Endothelial cell of umbilical vein (primary cell): ENCODE results near the gene FAM118A. TPM values are rescaled to one million over a fixed set of nuclear protein-coding genes. Genes with fewer than 3 reads are reported as not detected.

Experiments
- BruUV-seq: library from RNA; stranded (reverse); fragments of 400-500 nt; replicated peaks from 2 replicates; lab custom pipeline; 2021; lab: Mats Ljungman, UMichigan
- CTCF ChIA-PET: fragments of 300-600, 350-600 bp; sonication (Branson Sonifier 250); formaldehyde crosslinking; loops from one replicate; lab custom pipeline; 2021; ENCODE audit warnings: antibody characterized with exemption, inconsistent platforms; lab: Charles Lee
- POLR2A ChIA-PET: fragments of 300-600, 350-600 bp; sonication (Branson Sonifier 250); formaldehyde crosslinking; loops from one replicate; lab custom pipeline; 2021; ENCODE audit warnings: antibody characterized with exemption, inconsistent platforms; lab: Charles Lee
- DNase-seq: peaks from one replicate; pipeline ENCODE4 v3.0.0-alpha.2; 2011; ENCODE audit warnings: low read depth, low spot score
- FAIRE-seq: peaks from 2 replicates; lab custom pipeline; 2011; peaks lifted over from hg19 to GRCh38; lab: Jason Lieb, UNC
- H2AFZ ChIP-seq: 2 replicates; pipeline ENCODE4 v1.6.0; 2012; ENCODE audit warnings: low read depth, low read length, control low read depth, inconsistent platforms
- H3K27ac ChIP-seq: 2 replicates; pipeline ENCODE4 v1.5.1; 2011; ENCODE audit warnings: low read depth, mild to moderate bottlenecking, control low read depth, low read length, moderate library complexity; ENCODE audit not compliant: insufficient read depth
- H3K27me3 ChIP-seq, 2 experiments: 2 replicates each; pipeline versions ENCODE4 v1.6.0 to v1.6.1; 2011; ENCODE audit warnings: low read length in 2 of 2, mixed read lengths in 1 of 2; ENCODE audit not compliant: control insufficient read depth in 2 of 2, insufficient read depth in 2 of 2
- H3K36me3 ChIP-seq, 2 experiments: 2 replicates in 1 of 2; 3 replicates in 1 of 2; pipeline ENCODE4 v1.5.1; 2011; ENCODE audit warnings: low read length in 2 of 2, mild to moderate bottlenecking in 1 of 2, moderate library complexity in 1 of 2; ENCODE audit not compliant: control insufficient read depth in 2 of 2, insufficient read depth in 2 of 2; ENCODE audit errors: extremely low read depth in 1 of 2
- H3K4me1 ChIP-seq: 3 replicates; pipeline ENCODE4 v1.5.1; 2011; ENCODE audit warnings: mild to moderate bottlenecking, low read length; ENCODE audit not compliant: control insufficient read depth, insufficient read depth; ENCODE audit errors: extremely low read depth
- H3K4me2 ChIP-seq: 2 replicates; pipeline ENCODE4 v1.6.1; 2011; ENCODE audit warnings: low read length, control low read depth, mixed read lengths; ENCODE audit not compliant: insufficient read depth
- H3K4me3 ChIP-seq, 3 experiments: fragments of 200-600 bp in 1 of 3; sonication (generic), shearing (Covaris generic) in 1 of 3; replicated peaks in 1 of 3; 2 replicates each; pipeline ENCODE4 v1.5.1; 2011 to 2016; ENCODE audit warnings: control low read depth in 3 of 3, low read length in 3 of 3, mild to moderate bottlenecking in 2 of 3, inconsistent platforms in 1 of 3, low read depth in 1 of 3, moderate library complexity in 1 of 3; ENCODE audit not compliant: insufficient read depth in 1 of 3
- H3K79me2 ChIP-seq: 2 replicates; pipeline ENCODE4 v1.6.0; 2012; ENCODE audit warnings: low read length, inconsistent platforms; ENCODE audit not compliant: control insufficient read depth, insufficient read depth
- H3K9ac ChIP-seq: replicated peaks from 2 replicates; pipeline ENCODE3; 2011; ENCODE audit warnings: low read length, control low read depth; ENCODE audit not compliant: insufficient read depth; ENCODE audit errors: extremely low read depth
- H3K9me1 ChIP-seq: replicated peaks from 3 replicates; pipeline ENCODE4 v1.6.0; 2011; ENCODE audit warnings: mild to moderate bottlenecking, low read length; ENCODE audit not compliant: control insufficient read depth, insufficient read depth; ENCODE audit errors: extremely low read depth
- H3K9me3 ChIP-seq: replicated peaks from 2 replicates; pipeline ENCODE4 v1.5.1; 2012; ENCODE audit warnings: low read length, inconsistent platforms; ENCODE audit not compliant: control insufficient read depth, insufficient read depth
- H4K20me1 ChIP-seq: replicated peaks from 2 replicates; pipeline ENCODE3; 2011; ENCODE audit warnings: mild to moderate bottlenecking, low read length; ENCODE audit not compliant: control insufficient read depth, insufficient read depth; ENCODE audit errors: extremely low read depth
- CTCF ChIP-seq, 2 donors: IDR thresholded peaks; 1 replicate in 1 of 2; 2 replicates in 1 of 2; pipeline ENCODE4 v1.5.1; 2011; ENCODE audit warnings: low read length in 2 of 2, mild to moderate bottlenecking in 2 of 2, moderate library complexity in 2 of 2, control low read depth in 1 of 2, inconsistent platforms in 1 of 2, low read depth in 1 of 2; ENCODE audit not compliant: insufficient read depth in 1 of 2; ENCODE audit errors: extremely low read depth in 1 of 2
- EZH2 ChIP-seq: IDR thresholded peaks from 2 replicates; pipeline ENCODE4 v1.6.1; 2012; ENCODE audit warnings: borderline replicate concordance, low read depth, mild to moderate bottlenecking, moderate library complexity, low read length, inconsistent platforms; ENCODE audit not compliant: severe bottlenecking
- FOS ChIP-seq: IDR thresholded peaks from 2 replicates; pipeline ENCODE4 v1.6.1; 2011; ENCODE audit warnings: mild to moderate bottlenecking, low read length, moderate library complexity, borderline replicate concordance; ENCODE audit not compliant: insufficient read depth
- GATA2 ChIP-seq: IDR thresholded peaks from 2 replicates; pipeline ENCODE4 v1.7.0; 2011; ENCODE audit warnings: low read depth, mild to moderate bottlenecking, moderate library complexity, mixed read lengths, low read length; ENCODE audit not compliant: insufficient read length, insufficient read depth
- JUN ChIP-seq: IDR thresholded peaks from 2 replicates; pipeline ENCODE4 v1.6.1; 2011; ENCODE audit warnings: borderline replicate concordance, low read depth; ENCODE audit not compliant: insufficient read length, insufficient read depth
- MYC ChIP-seq: IDR thresholded peaks from one replicate; pipeline ENCODE4 v1.6.1; 2011; ENCODE audit warnings: mild to moderate bottlenecking, low read depth, low read length
- POLR2A ChIP-seq: IDR thresholded peaks from 2 replicates; pipeline ENCODE4 v1.6.1; 2012; ENCODE audit warnings: low read depth, mild to moderate bottlenecking, control low read depth, low read length
- POLR2AphosphoS5 ChIP-seq: IDR thresholded peaks from 2 replicates; pipeline ENCODE4 v1.6.1; 2012; ENCODE audit warnings: low read depth, mild to moderate bottlenecking, control low read depth, low read length, moderate library complexity; ENCODE audit not compliant: insufficient read depth
- dilution Hi-C: fragments of 300-500 bp; cut with MboI; formaldehyde crosslinking; loops from one replicate; pipeline ENCODE4 v1.15.0; 2019; ENCODE audit warnings: low sequenced_read_pairs; ENCODE audit not compliant: extremely low pct_ligation_motif_present
- intact Hi-C: fragments of 100-400 bp; cut with micrococcal nuclease; formaldehyde crosslinking; loops from one replicate; pipeline ENCODE4 v1.10.0; 2022
- polyA plus RNA-seq, 4 experiments: library from polyadenylated mRNA; depleted of rRNA in 3 of 4; stranded (reverse) in 3 of 4; unstranded in 1 of 4; fragments of >200 nt; gene quantifications; 2 replicates each; pipeline versions ENCODE4 v1.2.1 to v1.2.3, GENCODE V29; 2011 to 2012; ENCODE audit warnings: missing spikeins in 1 of 4
- total RNA-seq: library from RNA; stranded (reverse); gene quantifications from 2 replicates; pipeline ENCODE4 v1.2.3, GENCODE V29; 2021

FAM118A gene
- total and polyA plus RNA-seq, 2 donors (not counting 3 experiments of a cell fraction or from before 2014, with no cell fraction given): 20.2 to 25.6 TPM

- H3K4me3 ChIP-seq: no peak overlapping the region
- dilution Hi-C loops: loop anchor here (10.0 kb wide), 1 partner anchor 101 kb away; no protein-coding TSS in a partner anchor
- CTCF ChIA-PET: no interaction called here
- H3K79me2 ChIP-seq: no peaks in the 10 kb centered on the region
- no peaks in the 10 kb centered on the region for H3K9me1 ChIP-seq
- H2AFZ ChIP-seq: no peak overlapping the region
- no peak for DNase-seq
- H3K4me1 ChIP-seq: peaks cover 6% of the 10 kb centered on the region
- no TSS peak for BruUV-seq
- no peaks in the 10 kb centered on the region for H3K9me3 ChIP-seq
- no peak overlapping the region for H3K27ac ChIP-seq
- no peak for FAIRE-seq
- no peak overlapping the region for H3K4me2 ChIP-seq
- POLR2A ChIA-PET: no interaction called here
- H4K20me1 ChIP-seq: no peaks in the 10 kb centered on the region
- intact Hi-C loops: no loop called here
- TF ChIP-seq MYC (no peak), FOS (no peak), POLR2AphosphoS5 (no peak), POLR2A (no peak), EZH2 (no peak), JUN (no peak), GATA2 (no peak), CTCF (IDR thresholded peaks at IDR 0.05; ENCODE audit: extremely low read depth in 1 of 2, insufficient read depth in 1 of 2, low read depth in 1 of 2, low read length in 2 of 2) (no peak)
- no peaks in the 10 kb centered on the region for H3K36me3 ChIP-seq
- peaks cover 4 to 7% of the 10 kb centered on the region in 2 experiments for H3K27me3 ChIP-seq
- H3K9ac ChIP-seq: no peak overlapping the region
Observed at GRCh38 chr22:45273452-45274075, 36.2 kb upstream of the FAM118A start.
